ENCODE data around the gene VPS37C. TPM values are rescaled to one million over a fixed set of nuclear protein-coding genes. Genes with fewer than 3 reads are reported as not detected.

VPS37C gene
- total RNA-seq, 2 donors from 2014 or later, result 13.2 to 21.1 TPM

DNA sequence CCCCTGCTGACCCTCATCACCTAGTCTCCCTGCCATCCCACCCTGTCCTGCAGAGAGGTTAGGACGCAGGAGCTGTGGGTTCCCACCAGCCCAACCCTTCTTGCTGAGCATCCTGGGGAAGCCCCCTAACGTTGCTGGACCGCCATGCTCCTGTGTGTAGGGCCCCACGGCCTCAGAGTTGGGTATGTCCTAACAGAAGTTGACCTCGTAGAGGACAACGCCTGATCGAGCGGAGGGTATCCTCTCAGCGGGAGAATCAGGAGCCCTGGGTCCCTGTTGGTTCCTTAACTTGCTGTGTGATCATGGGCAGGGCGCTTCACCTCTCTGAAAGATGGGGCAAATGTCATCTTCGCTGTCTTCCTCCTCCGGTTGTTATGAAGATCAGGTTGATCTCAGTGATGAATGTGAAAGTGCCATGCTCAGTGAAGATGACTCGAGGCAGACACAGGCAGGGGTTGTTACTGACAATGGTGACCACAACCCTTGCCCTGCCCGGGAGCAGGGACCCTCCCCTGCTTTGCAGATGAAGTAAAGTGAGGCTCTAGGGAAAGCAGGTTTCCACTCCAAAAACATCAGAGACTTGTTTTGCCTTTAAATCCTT lies 78.2 kb downstream of the VPS37C start:
- Histone ChIP-seq H3K27ac (no peak overlapping the region), H3K4me3 (no peak overlapping the region), H3K4me1 (no peaks in the 10 kb centered on the region), H3K36me3 (replicated peaks in 1 of 2; ENCODE audit: insufficient read depth in 1 of 2, low read depth in 2 of 2) (no peaks in the 10 kb centered on the region), H3K9me3 (no peaks in the 10 kb centered on the region), H3K27me3 (no peaks in the 10 kb centered on the region)
- DNase-seq, result no peak
- no peak for ATAC-seq
- intact Hi-C loops (cut with DNase I), result no loop called here
- 73 to 76% methylated on average over 12 to 14 of the region's 14 CpGs for WGBS, 2 donors
- TF ChIP-seq CTCF (IDR thresholded peaks at IDR 0.05) (no peak), POLR2A (IDR thresholded peaks at IDR 0.05) (no peak)

DNA sequence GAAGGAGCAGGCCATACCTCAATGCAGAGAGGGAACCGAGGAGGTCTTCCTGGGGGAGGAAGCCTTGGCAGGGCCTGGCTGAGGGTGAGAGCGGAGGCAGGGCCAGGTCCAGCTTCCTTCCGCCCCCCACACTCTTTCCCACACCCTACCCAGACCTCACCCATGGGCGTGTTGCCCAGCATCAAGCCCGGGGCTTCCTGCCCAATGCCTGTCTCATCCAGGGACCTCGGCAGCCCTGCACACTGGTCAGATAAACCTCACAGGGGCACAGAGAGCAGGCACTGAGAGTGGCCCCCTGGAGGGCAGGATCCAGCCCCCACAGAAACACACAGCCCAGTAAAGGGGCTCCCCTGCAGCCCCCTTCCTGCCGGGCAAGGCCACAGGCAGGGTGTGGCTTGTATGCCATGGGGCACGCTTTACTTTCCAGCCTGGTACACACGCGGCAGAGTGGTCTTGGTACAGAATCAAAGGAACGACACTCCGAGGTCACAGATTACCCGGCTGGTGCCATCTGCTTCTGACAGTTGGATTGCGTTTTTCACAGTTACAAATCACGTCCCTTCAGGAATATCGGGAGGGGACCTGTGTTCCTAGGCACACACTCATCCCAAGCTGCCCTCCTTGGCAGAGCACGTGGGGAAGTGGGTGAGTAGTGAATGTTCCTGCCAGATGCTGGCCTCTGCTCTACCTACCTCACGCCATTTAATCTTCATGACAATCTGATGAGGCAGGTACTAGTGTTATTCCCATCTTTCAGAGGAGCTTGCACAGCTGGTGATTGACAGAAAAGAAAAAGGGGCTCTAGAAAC lies 79.0 kb downstream of the VPS37C start:
- H3K4me3 ChIP-seq, result no peak overlapping the region
- TF ChIP-seq POLR2A (IDR thresholded peaks at IDR 0.05) (no peak), CTCF (IDR thresholded peaks at IDR 0.05) (no peak)
- H3K27ac ChIP-seq, result no peak overlapping the region
- no peaks in the 10 kb centered on the region for H3K27me3 ChIP-seq
- DNase-seq (no peak), ATAC-seq (no peak)
- 52 to 59% methylated on average over 10 to 18 of the region's 18 CpGs for WGBS, 2 donors
- intact Hi-C loops (cut with DNase I), result no loop called here
- no peaks in the 10 kb centered on the region for H3K36me3 ChIP-seq (replicated peaks in 1 of 2; ENCODE audit: insufficient read depth in 1 of 2, low read depth in 2 of 2)
- no peaks in the 10 kb centered on the region for H3K4me1 ChIP-seq
- H3K9me3 ChIP-seq, result no peaks in the 10 kb centered on the region

DNA sequence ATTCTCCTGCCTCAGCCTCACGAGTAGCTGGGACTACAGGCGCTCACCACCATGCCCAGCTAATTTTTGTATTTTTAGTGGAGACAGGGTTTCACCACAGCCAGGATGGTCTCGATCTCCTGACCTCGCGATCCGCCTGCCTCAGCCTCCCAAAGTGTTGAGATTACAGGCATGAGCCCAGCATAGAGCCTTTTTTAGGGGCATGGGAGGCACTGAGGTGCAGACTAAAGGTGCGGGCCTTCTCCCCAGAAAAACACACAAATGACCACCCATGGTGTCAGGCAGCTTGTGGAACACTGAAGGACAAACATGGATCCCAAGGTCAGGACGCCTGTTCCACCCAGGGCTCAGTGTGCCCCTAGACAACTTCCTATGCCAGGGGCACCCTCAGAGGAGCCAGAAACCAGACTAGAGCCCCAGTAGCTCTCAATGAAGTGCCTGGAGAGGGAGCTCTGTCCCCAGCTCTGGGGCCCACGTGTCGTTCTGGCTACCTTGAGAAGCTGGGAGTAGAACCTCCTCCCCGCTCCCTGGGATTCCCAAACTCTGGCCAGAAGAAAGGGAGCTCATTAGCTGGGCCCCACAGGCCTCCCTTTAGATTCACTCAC lies 80.1 kb downstream of the VPS37C start:
- Histone ChIP-seq H3K27me3 (no peaks in the 10 kb centered on the region), H3K36me3 (replicated peaks in 1 of 2; ENCODE audit: insufficient read depth in 1 of 2, low read depth in 2 of 2) (no peaks in the 10 kb centered on the region), H3K27ac (no peak overlapping the region), H3K9me3 (no peaks in the 10 kb centered on the region), H3K4me1 (no peaks in the 10 kb centered on the region), H3K4me3 (no peak overlapping the region)
- ATAC-seq (no peak), DNase-seq (no peak)
- no peak for TF ChIP-seq POLR2A (IDR thresholded peaks at IDR 0.05)
- no peak for TF ChIP-seq CTCF (IDR thresholded peaks at IDR 0.05)
- intact Hi-C loops (cut with DNase I), result no loop called here
- WGBS, 2 donors, result 75 to 77% methylated on average over 8 to 11 of the region's 11 CpGs

- Histone ChIP-seq H3K4me1 (no peaks in the 10 kb centered on the region), H3K27me3 (no peaks in the 10 kb centered on the region), H3K4me3 (no peak overlapping the region), H3K27ac (no peak overlapping the region), H3K9me3 (no peaks in the 10 kb centered on the region), H3K36me3 (replicated peaks in 1 of 2; ENCODE audit: insufficient read depth in 1 of 2, low read depth in 2 of 2) (no peaks in the 10 kb centered on the region)
- 82 to 89% methylated on average over 8 of the region's 8 CpGs for WGBS, 2 donors
- no peak for DNase-seq
- no peak for TF ChIP-seq CTCF (IDR thresholded peaks at IDR 0.05)
- TF ChIP-seq POLR2A (IDR thresholded peaks at IDR 0.05), result no peak
- ATAC-seq, result no peak
- intact Hi-C loops (cut with DNase I), result no loop called here
These were observed 80.7 kb downstream of the VPS37C start for GRCh38 chr11:61080526-61080925.

Other genes starting within 250 kb of the VPS37C start
- 10 to 100 TPM; 59.9 to 62.6 TPM for gene TMEM109, start 247.3 kb downstream of the VPS37C start, total RNA-seq
- 10 to 100 TPM in 1 of 2 donors, 1 to 10 TPM in 1; 9.3 to 12.2 TPM for gene TMEM132A, start 237.0 kb downstream of the VPS37C start, total RNA-seq
- 1 to 10 TPM; 2.0 to 6.2 TPM for gene SLC15A3, start 209.2 kb downstream of the VPS37C start, total RNA-seq
- 1 to 10 TPM; 1.0 to 3.3 TPM for gene CD6, start 189.7 kb downstream of the VPS37C start, total RNA-seq
- under 1 TPM; 0.33 to 0.52 TPM for gene CD5, start 58.9 kb downstream of the VPS37C start, total RNA-seq
- gene PGA3, start 42.1 kb upstream of the VPS37C start, total RNA-seq, result 10 to 100 TPM in 1 of 2 donors, not detected in 1; 26.4 TPM
- gene PGA4, start 60.9 kb upstream of the VPS37C start, total RNA-seq, result 100 to 1,000 TPM in 1 of 2 donors, not detected in 1; 120 TPM
- 10 to 100 TPM in 1 of 2 donors, not detected in 1; 10.9 TPM for gene PGA5, start 79.7 kb upstream of the VPS37C start, total RNA-seq
- 1 to 10 TPM in 1 of 2 donors, not detected in 1; 4.3 TPM for gene VWCE, start 133.9 kb upstream of the VPS37C start, total RNA-seq
- gene DDB1, start 171.7 kb upstream of the VPS37C start, total RNA-seq, result 10 to 100 TPM; 70.6 to 91.0 TPM
- gene TKFC, start 171.8 kb upstream of the VPS37C start, total RNA-seq, result 10 to 100 TPM; 27.5 to 38.6 TPM
- gene CYB561A3, start 200.5 kb upstream of the VPS37C start, total RNA-seq, result 10 to 100 TPM; 26.5 to 31.3 TPM
- 10 to 100 TPM; 15.8 to 35.3 TPM for gene TMEM138, start 200.9 kb upstream of the VPS37C start, total RNA-seq
- 10 to 100 TPM in 1 of 2 donors, 1 to 10 TPM in 1; 8.3 to 16.8 TPM for gene TMEM216, start 231.2 kb upstream of the VPS37C start, total RNA-seq

All from body of pancreas (tissue), 4 donors.